HG02943 (cell line): Measurements from ENCODE around the gene FLT1.

Source experiments
- ATAC-seq: cut with Tn5 transposase; IDR thresholded peaks from one replicate; pipeline ENCODE4 v1.9.1; 2021; ENCODE audit warnings: mild to moderate bottlenecking, low read depth, moderate library complexity; ENCODE audit not compliant: unreplicated experiment

FLT1 gene

DNA sequence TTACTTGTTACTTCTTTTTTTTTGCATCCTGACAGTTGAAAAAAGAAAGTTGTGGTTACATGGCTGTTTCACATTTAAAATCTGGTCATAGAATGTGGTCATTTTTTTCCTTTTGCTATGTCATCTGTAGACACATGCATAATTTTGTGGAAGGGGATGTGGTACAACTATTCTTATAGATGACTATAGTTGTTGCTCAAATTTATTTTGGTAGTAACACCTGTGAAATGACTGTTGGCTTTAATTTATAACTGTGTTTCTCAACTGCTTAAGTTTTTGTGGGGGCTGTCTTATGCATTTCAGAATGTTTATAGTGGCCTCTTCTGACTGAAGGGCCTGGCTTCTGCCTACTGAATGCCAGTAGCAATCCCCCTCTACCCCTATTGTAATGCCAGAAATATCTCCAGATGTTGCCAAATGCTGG is 226.1 kb downstream of the FLT1 start:
- ATAC-seq, result peak; percentile 94

DNA sequence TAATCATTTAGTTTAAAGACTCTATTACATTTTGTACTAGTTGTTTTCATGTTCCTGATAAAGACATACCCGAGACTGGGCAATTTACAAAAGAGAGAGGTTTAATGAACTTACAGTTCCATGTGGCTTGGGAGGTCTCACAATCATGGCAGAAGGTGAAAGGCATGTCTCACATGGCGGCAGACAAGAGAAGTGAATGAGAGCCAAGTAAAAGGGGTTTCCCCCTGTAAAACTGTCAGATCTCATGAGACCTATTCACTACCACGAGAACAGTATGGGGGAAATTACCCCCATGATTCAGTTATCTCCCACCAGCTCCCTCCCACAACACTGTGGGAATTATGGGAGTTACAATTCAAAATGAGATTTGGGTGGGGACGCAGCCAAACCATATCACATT is 227.4 kb downstream of the FLT1 start:
- ATAC-seq, result no peak

DNA sequence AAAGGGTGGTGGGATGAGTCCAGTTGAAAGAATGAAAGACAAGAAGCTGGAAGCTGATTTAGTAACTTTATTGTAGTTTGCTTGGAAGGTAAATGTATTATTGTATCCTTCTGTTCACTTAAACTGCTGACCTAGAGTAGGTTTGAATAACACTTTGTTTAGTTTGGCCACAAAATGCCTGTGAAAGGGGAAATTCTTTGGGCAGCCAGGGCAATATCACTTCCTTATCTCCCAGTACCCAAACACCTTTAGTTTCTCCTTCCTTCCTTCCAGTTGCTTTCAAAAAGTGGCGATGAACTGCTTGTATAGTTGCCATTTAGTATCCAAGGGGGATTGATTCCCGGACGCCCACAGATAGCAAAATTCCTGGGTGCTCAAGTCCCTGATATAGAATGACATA is 236.5 kb downstream of the FLT1 start:
- ATAC-seq, result no peak

DNA sequence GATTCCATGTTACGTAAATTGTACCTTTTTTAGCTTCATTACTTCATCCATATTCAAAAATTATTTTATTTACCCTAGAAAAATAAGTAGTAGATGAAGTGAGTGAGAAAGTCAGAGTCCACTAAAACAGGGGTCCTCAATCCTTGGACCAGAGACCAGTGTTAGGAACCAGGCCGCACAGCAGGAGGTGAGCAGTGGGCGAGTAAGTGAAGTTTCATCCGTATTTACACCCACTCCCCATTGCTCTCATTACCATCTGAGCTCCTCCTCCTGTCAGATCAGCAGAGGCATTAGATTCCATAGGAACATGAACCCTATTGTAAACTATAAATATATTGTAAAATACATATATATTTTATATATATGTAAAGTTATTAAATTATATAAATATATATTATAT is 237.6 kb downstream of the FLT1 start:
- no peak for ATAC-seq

DNA sequence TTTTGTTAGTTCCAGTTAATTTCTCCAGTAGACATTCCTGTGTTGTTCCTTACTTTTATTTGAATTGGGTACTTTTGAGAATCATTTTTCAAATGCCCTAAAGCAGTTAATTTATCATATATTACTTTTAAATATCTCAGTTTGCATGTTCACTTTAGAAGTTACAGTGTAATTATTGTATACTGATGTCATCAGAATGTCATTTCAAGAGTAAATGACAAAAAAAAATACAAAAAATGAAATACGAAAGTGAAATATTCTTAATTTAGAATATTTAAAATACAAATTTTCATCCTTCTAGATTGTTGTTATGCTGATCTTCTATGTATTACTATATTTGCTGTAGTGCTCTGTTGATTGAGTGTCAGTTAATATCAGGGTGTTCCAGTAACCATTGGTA is 242.4 kb downstream of the FLT1 start:
- no peak for ATAC-seq

DNA sequence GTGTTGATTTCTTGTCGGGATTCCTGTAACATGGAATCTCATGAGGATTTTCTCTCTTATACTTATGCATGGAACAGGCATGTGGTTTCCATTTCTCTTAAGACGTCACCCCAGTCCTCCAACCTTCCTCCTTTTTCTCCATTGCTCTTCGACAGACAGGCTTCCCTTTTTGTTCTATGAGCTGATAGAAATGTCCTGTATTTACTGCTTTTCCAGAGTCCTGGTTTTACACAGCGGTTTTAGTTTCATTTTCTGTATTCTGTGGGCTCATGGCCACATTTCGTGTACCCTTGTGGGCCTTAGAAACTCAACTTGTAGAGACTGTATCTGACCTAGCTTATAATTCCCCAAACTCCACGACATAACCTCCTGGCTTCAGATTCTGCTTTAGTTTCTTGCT is 243.5 kb downstream of the FLT1 start:
- ATAC-seq, result no peak

DNA sequence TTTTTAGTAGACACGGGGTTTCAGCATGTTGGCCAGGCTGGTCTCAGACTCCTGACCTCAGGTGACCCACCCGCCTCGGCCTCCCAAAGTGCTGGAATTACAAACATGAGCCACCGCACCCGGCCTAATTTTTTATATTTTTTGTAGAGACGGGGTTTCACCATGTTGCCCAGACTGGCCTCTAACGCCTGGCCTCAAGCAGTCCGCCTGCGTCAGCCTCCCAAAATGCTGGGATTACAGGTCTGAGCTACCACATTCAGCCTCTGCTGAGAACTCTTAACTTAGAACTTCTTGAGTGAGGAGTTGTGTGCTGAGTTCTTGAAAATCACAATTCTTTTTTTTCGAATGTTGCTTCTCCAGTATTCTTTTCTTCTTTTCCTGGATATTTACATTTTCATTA is 244.4 kb downstream of the FLT1 start:
- ATAC-seq, result no peak
